GM18498 (cell line): Measurements from ENCODE around the gene NUTM2G.
"Not testable (repeated sequence)": the region's sequence is repeated elsewhere in the genome, so short reads cannot be mapped to it uniquely, and the experiment has no call there.

Source experiments
- ATAC-seq: cut with Tn5 transposase; IDR thresholded peaks from one replicate; pipeline ENCODE4 v1.9.1; 2021; ENCODE audit warnings: mild to moderate bottlenecking, moderate library complexity; ENCODE audit not compliant: unreplicated experiment

The NUTM2G gene

DNA sequence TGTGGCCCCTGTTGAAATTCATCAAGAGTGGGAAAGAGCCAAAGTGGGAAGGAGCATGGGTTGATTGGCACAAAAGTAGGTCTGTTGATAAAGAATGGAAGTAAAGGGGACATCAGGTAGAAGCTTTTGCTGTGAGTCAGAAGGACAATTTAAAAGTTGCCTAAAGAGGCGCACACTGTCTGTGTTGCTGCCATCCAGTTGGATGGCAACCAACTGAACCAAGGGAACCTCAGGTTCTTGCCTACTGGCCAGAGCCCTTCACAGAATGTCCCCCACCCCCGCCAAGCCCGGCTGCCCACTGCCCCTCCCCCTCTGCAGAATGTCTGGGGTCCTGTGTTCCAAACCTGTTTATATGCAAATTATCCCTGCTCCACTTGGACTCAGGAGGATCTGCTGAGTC is at the start of gene NUTM2G:
Gene NUTM2G (plus strand): TSS at position 301 of the 400 bp plus-strand sequence. CDS start 182 bp downstream, outside the sequence.
- ATAC-seq, result not testable (repeated sequence)

- ATAC-seq, result no peak
These were observed 44.7 kb upstream of the NUTM2G start for GRCh38 chr9:96883922-96884321.

DNA sequence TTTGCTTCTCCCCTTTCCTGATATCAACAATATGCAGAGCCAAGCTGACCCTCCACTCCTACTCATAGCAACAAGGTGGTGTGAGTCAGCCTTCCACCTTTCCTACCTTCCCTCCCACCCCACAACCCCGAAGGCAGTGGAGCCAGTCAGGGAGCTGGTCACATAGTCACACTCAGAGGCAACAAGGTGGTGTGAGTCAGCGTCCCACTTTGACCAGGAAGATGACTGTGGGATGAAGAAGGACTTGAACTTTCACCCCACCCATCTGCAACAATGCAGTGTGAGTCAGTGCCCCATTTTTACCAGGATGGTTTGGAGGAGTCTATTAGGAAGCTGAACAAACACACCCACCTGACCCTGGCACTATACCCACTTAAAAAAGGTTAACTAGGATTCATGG is 44.2 kb upstream of the NUTM2G start:
- no peak for ATAC-seq

DNA sequence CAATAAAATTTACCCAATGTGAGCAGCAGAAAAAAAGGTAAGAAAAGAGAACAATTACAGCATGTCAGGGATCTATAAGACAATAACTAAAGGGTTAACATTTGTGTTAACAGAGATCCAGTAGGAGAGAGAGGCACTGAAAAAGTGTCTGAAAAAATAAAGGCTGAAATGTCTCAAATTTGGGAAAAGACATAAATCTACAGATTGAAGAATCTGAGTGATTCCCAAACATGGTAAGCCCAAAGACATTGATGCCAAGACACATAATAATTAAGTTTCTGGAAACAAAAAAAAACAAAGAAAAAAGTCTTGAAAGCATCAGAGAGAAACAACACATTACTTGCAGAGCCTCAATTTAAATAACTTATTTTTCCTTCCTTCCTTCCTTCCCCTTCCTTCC is 43.2 kb upstream of the NUTM2G start:
- ATAC-seq, result no peak

- no peak for ATAC-seq
These were observed 40.1 kb upstream of the NUTM2G start for GRCh38 chr9:96888591-96888990.

DNA sequence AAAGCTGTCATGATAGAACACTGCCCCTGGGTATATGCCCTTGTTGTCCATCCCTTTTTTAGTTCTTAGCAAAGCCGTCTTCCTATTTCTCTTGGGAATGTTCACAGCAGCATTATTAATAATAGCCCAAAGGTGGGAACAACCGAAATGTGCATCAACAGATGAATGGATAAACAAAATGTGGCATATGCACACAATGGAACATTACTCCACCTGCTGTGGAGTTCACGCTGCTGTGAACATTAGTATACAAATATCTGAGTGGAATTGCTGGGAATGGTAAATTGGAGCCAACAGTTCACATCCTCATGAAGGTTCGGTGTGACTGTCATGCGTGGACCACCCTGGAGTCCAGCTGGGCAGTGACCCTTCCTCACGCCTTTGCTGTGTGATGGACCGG is 36.5 kb upstream of the NUTM2G start:
- no peak for ATAC-seq

GRCh38 chr9:96900010-96900409 is 28.6 kb upstream of the NUTM2G start:
- ATAC-seq, result not testable (repeated sequence)

DNA sequence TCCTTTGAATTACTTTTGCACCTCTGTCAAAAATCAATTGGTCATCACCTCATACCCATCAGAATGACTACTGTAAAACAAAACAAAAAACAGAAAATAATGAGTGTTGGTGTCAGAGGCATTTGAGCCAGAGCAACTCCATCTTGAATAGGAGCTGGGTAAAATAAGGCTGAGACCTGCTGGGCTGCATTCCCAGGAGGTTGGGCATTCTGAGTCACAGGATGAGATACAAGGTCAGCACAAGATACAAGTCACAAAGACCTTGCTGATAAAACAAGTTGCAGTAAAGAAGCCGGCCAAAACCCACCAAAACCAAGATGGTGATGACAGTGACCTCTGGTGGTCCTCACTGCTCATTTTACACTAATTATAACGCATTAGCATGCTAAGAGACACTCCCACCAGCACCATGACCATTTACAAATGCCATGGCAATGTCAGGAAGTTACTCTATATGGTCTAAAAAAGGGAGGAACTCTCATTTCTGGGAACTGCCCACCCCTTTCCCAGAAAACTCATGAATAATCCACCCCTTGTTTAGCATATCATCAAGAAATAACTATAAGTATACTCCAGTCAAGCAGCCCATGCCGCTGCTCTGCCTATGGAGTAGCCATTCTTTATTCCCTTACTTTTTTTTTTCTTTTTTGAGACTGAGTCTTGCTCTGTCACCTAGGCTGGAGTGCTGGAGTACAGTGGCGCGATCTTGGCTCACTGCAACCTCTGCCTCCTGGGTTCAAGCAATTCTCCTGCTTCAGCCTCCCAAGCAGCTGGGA is 23.5 kb upstream of the NUTM2G start:
- not testable (repeated sequence) for ATAC-seq

DNA sequence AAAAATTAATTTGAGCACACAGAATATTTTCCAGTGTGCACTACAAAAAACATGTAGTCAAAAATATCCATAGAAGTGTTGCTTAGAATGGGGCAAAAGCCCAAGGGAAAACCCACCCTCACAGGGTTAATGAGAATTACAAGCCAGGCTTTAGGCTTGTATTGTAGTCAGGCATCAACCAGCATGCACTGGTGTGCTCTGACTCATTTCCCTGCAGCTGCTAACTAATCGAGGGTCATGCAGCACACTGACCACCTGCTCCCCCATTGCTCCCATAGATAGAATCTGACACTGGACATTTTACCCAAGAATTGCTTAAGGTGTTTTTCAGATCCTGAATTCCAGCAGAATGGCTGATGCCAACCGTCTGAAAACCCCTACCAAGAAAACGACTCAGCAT is 20.2 kb upstream of the NUTM2G start:
- not testable (repeated sequence) for ATAC-seq

GRCh38 chr9:96915539-96915938 is 13.1 kb upstream of the NUTM2G start:
- not testable (repeated sequence) for ATAC-seq

DNA sequence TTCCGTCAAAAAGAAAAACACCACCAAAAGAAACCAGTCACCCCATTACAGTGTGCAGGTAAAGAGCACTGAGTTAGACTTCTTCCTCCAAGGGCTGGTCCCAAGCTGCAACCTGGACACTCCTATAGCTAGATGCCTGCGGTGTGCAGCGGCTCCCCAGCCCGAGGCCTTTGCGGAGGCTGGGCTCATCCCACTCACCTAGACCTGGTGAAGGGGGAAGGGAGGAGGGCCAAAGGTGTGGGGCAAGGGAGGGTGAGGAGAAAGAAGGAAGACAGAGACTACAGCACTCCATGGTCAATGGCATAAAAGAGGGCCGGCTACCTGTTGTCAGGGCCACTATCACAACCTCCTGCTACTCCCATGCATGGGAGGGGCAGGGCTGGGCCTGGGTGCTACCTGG is 12.1 kb upstream of the NUTM2G start:
- ATAC-seq, result not testable (repeated sequence)

- ATAC-seq, result not testable (repeated sequence)
These were observed 10.1 kb upstream of the NUTM2G start for GRCh38 chr9:96918550-96918949.

GRCh38 chr9:96920803-96921202 is 7.8 kb upstream of the NUTM2G start:
- not testable (repeated sequence) for ATAC-seq

DNA sequence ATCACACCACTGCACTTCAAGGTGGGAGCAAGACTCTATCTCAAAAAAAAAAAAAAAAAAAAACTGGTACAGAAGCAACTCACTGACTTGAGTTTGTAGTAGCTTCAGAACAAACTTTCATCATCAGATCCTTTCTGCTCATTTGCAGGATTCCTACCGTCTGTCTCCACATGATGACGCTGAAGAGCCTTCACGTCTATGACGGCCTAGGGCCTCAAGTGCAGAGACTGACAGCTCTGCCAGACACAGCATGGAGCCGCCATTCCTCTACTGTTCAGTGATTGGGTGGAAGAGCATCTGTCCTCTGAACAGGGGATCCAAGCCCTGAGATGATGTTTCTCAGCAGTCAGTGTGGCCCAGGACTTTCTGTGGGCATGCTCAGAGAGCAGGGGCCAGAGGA is 3.1 kb upstream of the NUTM2G start:
- not testable (repeated sequence) for ATAC-seq

- ATAC-seq, result not testable (repeated sequence)
These were observed 3.0 kb downstream of the NUTM2G start for GRCh38 chr9:96931665-96932064.

DNA sequence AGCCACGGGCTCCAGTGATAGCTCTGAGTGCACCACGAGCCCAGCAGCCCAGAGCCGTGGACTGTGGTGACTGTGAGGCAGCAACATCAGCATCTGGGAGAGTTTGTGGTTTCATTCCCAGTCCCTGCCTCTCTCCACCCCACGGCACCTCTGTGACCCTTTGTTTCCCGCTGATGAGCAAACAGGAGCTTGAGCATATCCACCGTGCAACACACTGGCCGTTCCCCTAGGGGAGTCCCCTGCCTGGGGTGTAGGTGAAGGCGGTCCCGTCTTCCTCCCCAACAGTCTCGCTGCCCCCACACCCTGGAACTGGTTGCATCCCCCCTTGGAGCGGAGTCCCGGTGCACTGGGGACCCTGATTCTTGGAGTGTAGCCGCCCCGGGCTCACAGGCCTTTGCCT is 5.5 kb downstream of the NUTM2G start:
- not testable (repeated sequence) for ATAC-seq

DNA sequence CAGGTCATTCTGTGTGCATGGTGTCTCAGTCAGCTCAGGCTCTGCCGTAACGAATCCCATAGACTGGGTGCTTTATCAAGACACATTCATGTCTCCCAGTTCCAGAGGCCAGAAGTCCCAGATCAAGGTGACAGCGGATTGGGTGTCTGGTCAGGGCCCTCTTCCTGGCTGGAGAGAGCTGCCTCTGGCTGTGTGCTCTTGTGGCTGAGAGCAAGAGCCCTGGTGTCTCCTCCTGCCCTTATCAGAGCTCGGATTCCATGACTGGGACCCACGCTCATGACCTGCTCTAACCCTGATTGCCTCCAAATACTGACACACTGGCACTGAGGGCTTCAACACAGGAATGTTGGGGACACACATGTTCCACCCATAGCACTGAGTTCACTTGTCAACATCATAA is 6.1 kb downstream of the NUTM2G start:
- not testable (repeated sequence) for ATAC-seq

DNA sequence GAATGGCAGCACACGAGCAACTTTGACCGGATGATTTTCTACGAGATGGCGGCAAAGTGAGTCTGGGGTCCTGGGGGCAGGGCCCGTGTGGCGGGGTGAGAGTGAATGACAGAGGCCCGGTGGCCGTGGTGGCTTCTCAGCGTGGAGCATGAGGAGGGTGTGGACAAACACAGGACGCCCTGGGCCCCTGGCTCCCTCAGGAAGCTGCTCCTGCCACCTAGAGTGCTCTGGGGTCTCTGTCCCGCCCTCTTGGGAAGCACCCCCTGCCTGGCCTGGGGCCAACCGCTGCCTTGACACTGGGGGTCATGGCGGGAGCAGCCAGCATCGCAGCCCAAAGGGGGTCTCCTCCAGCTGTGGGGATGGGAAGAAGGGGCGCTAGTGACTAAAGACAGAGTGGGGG is 6.8 kb downstream of the NUTM2G start:
- not testable (repeated sequence) for ATAC-seq

DNA sequence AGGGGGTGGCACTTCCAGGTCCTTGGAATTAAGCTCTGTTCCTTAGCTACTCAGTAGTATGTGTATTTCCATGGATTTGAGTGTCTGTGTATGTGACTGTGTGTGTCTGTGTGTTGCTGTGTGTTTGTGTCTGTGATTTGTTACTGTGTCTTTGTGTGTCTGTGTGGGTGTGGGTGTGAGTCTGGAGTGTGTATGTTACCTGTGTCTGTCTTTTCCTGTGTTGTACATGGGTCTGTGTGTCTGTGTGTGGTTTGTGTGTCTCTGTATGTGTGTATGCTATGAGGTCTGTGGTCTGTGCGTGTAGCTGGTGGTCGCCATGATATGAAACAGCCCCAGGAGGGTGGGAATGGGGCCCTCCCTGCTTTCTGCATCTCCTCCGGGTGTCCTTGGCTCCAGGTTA is 8.8 kb downstream of the NUTM2G start:
- ATAC-seq, result not testable (repeated sequence)

GRCh38 chr9:96938957-96939665 is 10.5 kb downstream of the NUTM2G start:
- ATAC-seq, result not testable (repeated sequence)

- peak; percentile 78 for ATAC-seq
These were observed 12.3 kb downstream of the NUTM2G start for GRCh38 chr9:96940982-96941381.

GRCh38 chr9:96941628-96942027 is 13.0 kb downstream of the NUTM2G start:
- not testable (repeated sequence) for ATAC-seq
